HEK293 (cell line): ENCODE results near the gene TESK1.

Experiments
- CTCF ChIA-PET: fragments of 350-600 bp; formaldehyde crosslinking; extraction: SDS; loops from one replicate; lab custom pipeline; 2021; ENCODE audit warnings: antibody characterized with exemption; lab: Yijun Ruan, JAX
- POLR2A ChIA-PET: fragments of 300-600 bp; formaldehyde crosslinking; extraction: SDS; loops from one replicate; lab custom pipeline; 2020; ENCODE audit warnings: antibody characterized with exemption, inconsistent platforms; lab: Yijun Ruan, JAX
- H3K27ac ChIP-seq: fragments of 200-500 bp; sonication (Bioruptor generic); 2 replicates; pipeline ENCODE4 v1.5.1; 2014; ENCODE audit warnings: low read depth, low read length, control low read depth, inconsistent platforms; ENCODE audit errors: extremely low read depth
- H3K36me3 ChIP-seq, 2 experiments: fragments of 200-500 bp in 1 of 2; sonication (Bioruptor generic) in 1 of 2; 1 replicate in 1 of 2; 2 replicates in 1 of 2; pipeline ENCODE4 v1.5.1; 2014 to 2017; ENCODE audit warnings: inconsistent platforms in 2 of 2, low read length in 2 of 2; ENCODE audit not compliant: control insufficient read depth in 2 of 2, insufficient read depth in 1 of 2
- H3K4me1 ChIP-seq: fragments of 200-500 bp; sonication (Bioruptor generic); 2 replicates; pipeline ENCODE4 v1.5.1; 2014; ENCODE audit warnings: mild to moderate bottlenecking, low read length, inconsistent platforms; ENCODE audit not compliant: control insufficient read depth, insufficient read depth
- H3K4me3 ChIP-seq: 2 replicates; pipeline ENCODE4 v1.5.1; 2011; ENCODE audit warnings: low read depth, mild to moderate bottlenecking, control low read depth, low read length, moderate library complexity
- H3K9me3 ChIP-seq: fragments of 200-500 bp; sonication (Bioruptor generic); 2 replicates; pipeline ENCODE4 v1.5.1; 2014; ENCODE audit warnings: low read depth, low read length, inconsistent platforms; ENCODE audit not compliant: control insufficient read depth, insufficient read depth
- EGR2 ChIP-seq: fragments of 450-650 bp; formaldehyde crosslinking; IDR thresholded peaks from 2 replicates; pipeline ENCODE4 v1.5.1; 2016; ENCODE audit warnings: low read depth, missing biosample characterization, missing genetic modification characterization
- GLIS1 ChIP-seq: fragments of 450-650 bp; formaldehyde crosslinking; IDR thresholded peaks from 2 replicates; pipeline ENCODE4 v1.5.1; 2016; ENCODE audit warnings: missing biosample characterization, missing genetic modification characterization
- KLF8 ChIP-seq: fragments of 450-650 bp; formaldehyde crosslinking; IDR thresholded peaks from 2 replicates; pipeline ENCODE4 v1.5.1; 2016; ENCODE audit warnings: missing biosample characterization, missing genetic modification characterization
- MEIS1 ChIP-seq: sonication (generic); formaldehyde crosslinking; IDR thresholded peaks from 2 replicates; pipeline ENCODE4 v1.8.1; 2022; ENCODE audit warnings: missing genetic modification reagents, mild to moderate bottlenecking, borderline replicate concordance
- WT1 ChIP-seq: fragments of 450-650 bp; formaldehyde crosslinking; IDR thresholded peaks from 2 replicates; pipeline ENCODE4 v1.5.1; 2016; ENCODE audit warnings: missing biosample characterization, missing genetic modification characterization
- ZFHX2 ChIP-seq: fragments of 450-650 bp; formaldehyde crosslinking; conservative IDR thresholded peaks from 2 replicates; pipeline ENCODE4 v1.5.1; 2016; ENCODE audit warnings: missing biosample characterization, missing genetic modification characterization
- ZNF112 ChIP-seq: fragments of 450-650 bp; formaldehyde crosslinking; IDR thresholded peaks from 2 replicates; pipeline ENCODE4 v1.5.0; 2017; ENCODE audit warnings: missing biosample characterization, missing genetic modification characterization
- ZNF2 ChIP-seq: fragments of 450-650 bp; formaldehyde crosslinking; IDR thresholded peaks from 2 replicates; pipeline ENCODE4 v1.5.1; 2016; ENCODE audit warnings: missing biosample characterization, missing genetic modification characterization
- ZNF202 ChIP-seq: fragments of 450-650 bp; formaldehyde crosslinking; IDR thresholded peaks from 2 replicates; pipeline ENCODE4 v1.5.1; 2016; ENCODE audit warnings: missing biosample characterization, missing genetic modification characterization, borderline replicate concordance
- ZNF248 ChIP-seq: fragments of 450-650 bp; formaldehyde crosslinking; IDR thresholded peaks from 2 replicates; pipeline ENCODE4 v1.5.1; 2017; ENCODE audit warnings: missing biosample characterization, missing genetic modification characterization
- ZNF292 ChIP-seq: fragments of 450-650 bp; formaldehyde crosslinking; IDR thresholded peaks from 2 replicates; pipeline ENCODE4 v1.5.1; 2016; ENCODE audit warnings: low read depth, missing biosample characterization, missing genetic modification characterization, borderline replicate concordance
- ZNF362 ChIP-seq: fragments of 450-650 bp; formaldehyde crosslinking; IDR thresholded peaks from 2 replicates; pipeline ENCODE4 v1.5.1; 2016; ENCODE audit warnings: missing biosample characterization, missing genetic modification characterization
- ZNF394 ChIP-seq: fragments of 450-650 bp; formaldehyde crosslinking; IDR thresholded peaks from 2 replicates; pipeline ENCODE4 v1.5.1; 2016; ENCODE audit warnings: missing biosample characterization, missing genetic modification characterization, mild to moderate bottlenecking, moderate library complexity, borderline replicate concordance
- ZNF404 ChIP-seq: fragments of 450-650 bp; formaldehyde crosslinking; IDR thresholded peaks from 2 replicates; pipeline ENCODE4 v1.5.1; 2017; ENCODE audit warnings: missing biosample characterization, missing genetic modification characterization
- ZNF416 ChIP-seq: fragments of 450-650 bp; formaldehyde crosslinking; IDR thresholded peaks from 2 replicates; pipeline ENCODE4 v1.5.1; 2016; ENCODE audit warnings: missing biosample characterization, missing genetic modification characterization
- ZNF426 ChIP-seq: fragments of 450-650 bp; formaldehyde crosslinking; IDR thresholded peaks from 2 replicates; pipeline ENCODE4 v1.5.1; 2017; ENCODE audit warnings: missing biosample characterization, missing genetic modification characterization, mild to moderate bottlenecking, inconsistent platforms, moderate library complexity
- ZNF48 ChIP-seq: fragments of 450-650 bp; formaldehyde crosslinking; IDR thresholded peaks from 2 replicates; pipeline ENCODE4 v1.5.1; 2016; ENCODE audit warnings: missing biosample characterization, missing genetic modification characterization
- ZNF510 ChIP-seq: fragments of 450-650 bp; formaldehyde crosslinking; IDR thresholded peaks from 2 replicates; pipeline ENCODE4 v1.5.1; 2018; ENCODE audit warnings: mild to moderate bottlenecking, missing genetic modification characterization, missing biosample characterization; ENCODE audit not compliant: insufficient replicate concordance
- ZNF513 ChIP-seq: fragments of 450-650 bp; IDR thresholded peaks from 2 replicates; pipeline ENCODE4 v1.5.1; 2018; ENCODE audit warnings: missing biosample characterization, missing genetic modification characterization
- ZNF561 ChIP-seq: fragments of 450-650 bp; IDR thresholded peaks from 2 replicates; pipeline ENCODE4 v1.5.1; 2018; ENCODE audit warnings: missing biosample characterization, missing genetic modification characterization, borderline replicate concordance
- ZNF623 ChIP-seq: fragments of 450-650 bp; formaldehyde crosslinking; IDR thresholded peaks from 2 replicates; pipeline ENCODE4 v1.5.1; 2016; ENCODE audit warnings: missing biosample characterization, missing genetic modification characterization
- ZNF654 ChIP-seq: fragments of 450-650 bp; formaldehyde crosslinking; IDR thresholded peaks from 2 replicates; pipeline ENCODE4 v1.5.1; 2016; ENCODE audit warnings: low read depth, missing biosample characterization, missing genetic modification characterization
- ZNF701 ChIP-seq: fragments of 450-650 bp; formaldehyde crosslinking; IDR thresholded peaks from 2 replicates; pipeline ENCODE4 v1.5.1; 2016; ENCODE audit warnings: missing biosample characterization, missing genetic modification characterization
- ZNF707 ChIP-seq: fragments of 450-650 bp; formaldehyde crosslinking; IDR thresholded peaks from 2 replicates; pipeline ENCODE4 v1.5.1; 2016; ENCODE audit warnings: missing biosample characterization, missing genetic modification characterization
- ZNF76 ChIP-seq: fragments of 450-650 bp; formaldehyde crosslinking; IDR thresholded peaks from 2 replicates; pipeline ENCODE4; 2016; ENCODE audit warnings: low read depth, missing biosample characterization, missing genetic modification characterization, borderline replicate concordance
- ZSCAN30 ChIP-seq: fragments of 450-650 bp; IDR thresholded peaks from 2 replicates; pipeline ENCODE4 v1.5.1; 2018; ENCODE audit warnings: missing biosample characterization, mild to moderate bottlenecking, missing genetic modification characterization, moderate library complexity
- TF ChIP-seq, protein P1 (sequence below): fragments of 450-650 bp; formaldehyde crosslinking; IDR thresholded peaks from 2 replicates; pipeline ENCODE4 v1.5.1; 2016; ENCODE audit warnings: missing biosample characterization, missing genetic modification characterization
- TF ChIP-seq, protein P2 (sequence below): fragments of 450-650 bp; formaldehyde crosslinking; IDR thresholded peaks from 2 replicates; pipeline ENCODE4 v1.5.1; 2016; ENCODE audit warnings: missing biosample characterization, missing genetic modification characterization
- TF ChIP-seq, protein P3 (sequence below): fragments of 450-650 bp; formaldehyde crosslinking; IDR thresholded peaks from 2 replicates; pipeline ENCODE4 v1.5.1; 2016; ENCODE audit warnings: missing biosample characterization, missing genetic modification characterization

The TESK1 gene

GRCh38 chr9:35568196-35568595 lies 36.9 kb upstream of the TESK1 start:
- Histone ChIP-seq H3K36me3 (no peaks in the 10 kb centered on the region), H3K9me3 (no peaks in the 10 kb centered on the region), H3K27ac (no peak overlapping the region), H3K4me1 (no peaks in the 10 kb centered on the region), H3K4me3 (no peak overlapping the region)
- no peak for TF ChIP-seq ZNF426 (tag by site-specific recombination)
- TF ChIP-seq ZNF513 (tag by site-specific recombination), result no peak
- TF ChIP-seq ZNF707 (tag by site-specific recombination), result no peak
- no peak for TF ChIP-seq ZNF701 (tag by site-specific recombination)
- no peak for TF ChIP-seq ZNF112 (tag by site-specific recombination)
- TF ChIP-seq MEIS1 (CRISPR knock-in tag), result no peak
- TF ChIP-seq ZFHX2 (tag by site-specific recombination), result no peak
- no peak for TF ChIP-seq ZNF654
- no peak for TF ChIP-seq KLF8 (tag by site-specific recombination)
- no peak for TF ChIP-seq WT1 (tag by site-specific recombination)
- no peak for TF ChIP-seq ZSCAN30
- no peak for TF ChIP-seq ZNF404 (tag by site-specific recombination)
- ChIA-PET POLR2A (no interaction called here), CTCF (interaction anchor here (1.1 kb wide), 1 partner anchor 15 kb away, joined by 4 read pairs; no protein-coding TSS in a partner anchor)

GRCh38 chr9:35569206-35569605 lies 35.9 kb upstream of the TESK1 start:
- POLR2A ChIA-PET, result no interaction called here

More at GRCh38 chr9:35569206-35569605, 35.9 kb upstream of the TESK1 start:
- CTCF ChIA-PET, result interaction anchor here (0.5 to 4.9 kb wide), 5 partner anchors 16 to 558 kb away, joined by 3 to 24 read pairs (median 4); no protein-coding TSS in a partner anchor
- H3K27ac ChIP-seq, result no peak overlapping the region
- H3K9me3 ChIP-seq, result no peaks in the 10 kb centered on the region
- no peaks in the 10 kb centered on the region for H3K4me1 ChIP-seq
- no peak overlapping the region for H3K4me3 ChIP-seq
- H3K36me3 ChIP-seq, result no peaks in the 10 kb centered on the region
- TF ChIP-seq ZNF510 (tag by site-specific recombination) (no peak), ZNF2 (no peak), ZNF623 (no peak), ZNF362 (tag by site-specific recombination) (no peak), ZNF76 (tag by site-specific recombination) (no peak), ZNF416 (tag by site-specific recombination) (no peak), EGR2 (tag by site-specific recombination) (no peak), GLIS1 (tag by site-specific recombination) (no peak), ZNF394 (tag by site-specific recombination) (no peak), ZNF561 (tag by site-specific recombination) (no peak), ZNF202 (no peak), ZNF48 (tag by site-specific recombination) (no peak), ZNF248 (no peak), MEIS1 (CRISPR knock-in tag) (no peak), ZNF292 (tag by site-specific recombination) (no peak)
- TF ChIP-seq, protein P1, sequence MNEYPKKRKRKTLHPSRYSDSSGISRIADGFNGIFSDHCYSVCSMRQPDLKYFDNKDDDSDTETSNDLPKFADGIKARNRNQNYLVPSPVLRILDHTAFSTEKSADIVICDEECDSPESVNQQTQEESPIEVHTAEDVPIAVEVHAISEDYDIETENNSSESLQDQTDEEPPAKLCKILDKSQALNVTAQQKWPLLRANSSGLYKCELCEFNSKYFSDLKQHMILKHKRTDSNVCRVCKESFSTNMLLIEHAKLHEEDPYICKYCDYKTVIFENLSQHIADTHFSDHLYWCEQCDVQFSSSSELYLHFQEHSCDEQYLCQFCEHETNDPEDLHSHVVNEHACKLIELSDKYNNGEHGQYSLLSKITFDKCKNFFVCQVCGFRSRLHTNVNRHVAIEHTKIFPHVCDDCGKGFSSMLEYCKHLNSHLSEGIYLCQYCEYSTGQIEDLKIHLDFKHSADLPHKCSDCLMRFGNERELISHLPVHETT (tag by site-specific recombination), result no peak
- TF ChIP-seq, protein P2, sequence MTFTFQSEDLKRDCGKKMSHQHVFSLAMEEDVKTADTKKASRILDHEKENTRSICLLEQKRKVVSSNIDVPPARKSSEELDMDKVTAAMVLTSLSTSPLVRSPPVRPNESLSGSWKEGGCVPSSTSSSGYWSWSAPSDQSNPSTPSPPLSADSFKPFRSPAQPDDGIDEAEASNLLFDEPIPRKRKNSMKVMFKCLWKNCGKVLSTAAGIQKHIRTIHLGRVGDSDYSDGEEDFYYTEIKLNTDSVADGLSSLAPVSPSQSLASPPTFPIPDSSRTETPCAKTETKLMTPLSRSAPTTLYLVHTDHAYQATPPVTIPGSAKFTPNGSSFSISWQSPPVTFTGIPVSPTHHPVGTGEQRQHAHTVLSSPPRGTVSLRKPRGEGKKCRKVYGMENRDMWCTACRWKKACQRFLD, result no peak
- TF ChIP-seq, protein P3, sequence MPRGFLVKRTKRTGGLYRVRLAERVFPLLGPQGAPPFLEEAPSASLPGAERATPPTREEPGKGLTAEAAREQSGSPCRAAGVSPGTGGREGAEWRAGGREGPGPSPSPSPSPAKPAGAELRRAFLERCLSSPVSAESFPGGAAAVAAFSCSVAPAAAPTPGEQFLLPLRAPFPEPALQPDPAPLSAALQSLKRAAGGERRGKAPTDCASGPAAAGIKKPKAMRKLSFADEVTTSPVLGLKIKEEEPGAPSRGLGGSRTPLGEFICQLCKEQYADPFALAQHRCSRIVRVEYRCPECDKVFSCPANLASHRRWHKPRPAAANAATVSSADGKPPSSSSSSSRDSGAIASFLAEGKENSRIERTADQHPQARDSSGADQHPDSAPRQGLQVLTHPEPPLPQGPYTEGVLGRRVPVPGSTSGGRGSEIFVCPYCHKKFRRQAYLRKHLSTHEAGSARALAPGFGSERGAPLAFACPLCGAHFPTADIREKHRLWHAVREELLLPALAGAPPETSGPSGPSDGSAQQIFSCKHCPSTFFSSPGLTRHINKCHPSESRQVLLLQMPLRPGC (tag by site-specific recombination), result no peak
